Measurements from ENCODE around the gene BDNF. TPM values are rescaled to one million over a fixed set of nuclear protein-coding genes. Genes with fewer than 3 reads are reported as not detected.
A peak's percentile ranks its signal among the peaks of the same experiment; 100 is the strongest.

The BDNF gene
- total and polyA plus RNA-seq, 2 of the 8 experiments (the other 6 are each of a cell fraction or from before 2014, with no cell fraction given): 2.4 to 5.4 TPM

- H3K4me3 ChIP-seq (ENCODE audit: extremely low read depth in 1 of 4, insufficient read depth in 2 of 4, low read depth in 3 of 4, low read length in 4 of 4): peak overlapping the region; percentile 6 to 95 (median 17); a peak in 7 of 8 replicates
- peaks cover 3 to 18% (median 12%) of the 10 kb centered on the region in 4 experiments; a peak in 6 of 7 replicates for H3K27me3 ChIP-seq (replicated peaks in 1 of 4; ENCODE audit: control insufficient read depth in 3 of 4, extremely low read depth in 1 of 4, insufficient read depth in 3 of 4, low read length in 3 of 4)
- H2BK120ac ChIP-seq (replicated peaks; ENCODE audit: low read depth, low read length): no peak overlapping the region
- ChIA-PET POLR2A (ENCODE audit: partially characterized antibody) (interaction anchor here (0.7 to 4.6 kb wide), 9 partner anchors 9 to 749 kb away, joined by 3 to 43 read pairs (median 6); no protein-coding TSS in a partner anchor), CTCF (ENCODE audit: partially characterized antibody) (interaction anchor here (0.6 to 3.6 kb wide), 12 partner anchors 9 to 1633 kb away, joined by 3 to 34 read pairs (median 4); no protein-coding TSS in a partner anchor)
- 0 out of 2 replicates have a peak overlapping the region, but pooled peaks have one; percentile 36 for H3K18ac ChIP-seq (ENCODE audit: extremely low read depth, low read length)
- H3K79me2 ChIP-seq (ENCODE audit: control insufficient read depth in 1 of 2, insufficient read depth in 2 of 2, low read length in 2 of 2): peaks cover 5 to 54% of the 10 kb centered on the region in 2 experiments; a peak in 3 of 4 replicates
- no peak for FAIRE-seq
- H3K23me2 ChIP-seq (ENCODE audit: low read depth, low read length): peaks cover 22% of the 10 kb centered on the region
- H3K4me2 ChIP-seq (ENCODE audit: insufficient read depth in 1 of 2, low read depth in 2 of 2, low read length in 2 of 2): peak overlapping the region; percentile 56 to 91
- H3K4ac ChIP-seq (replicated peaks; ENCODE audit: insufficient read length, low read depth, low read length): no peak overlapping the region
- H4K5ac ChIP-seq (ENCODE audit: insufficient read length, low read depth, low read length): no peak overlapping the region
- H3K56ac ChIP-seq (replicated peaks; ENCODE audit: insufficient read length, low read depth, low read length): no peak overlapping the region
- no peak overlapping the region for H4K8ac ChIP-seq (ENCODE audit: extremely low read depth, insufficient read depth, low read length)
- no peak overlapping the region for H2AFZ ChIP-seq (ENCODE audit: low read length)
- no peaks in the 10 kb centered on the region for H3K79me1 ChIP-seq (ENCODE audit: low read depth, low read length)
- no peaks in the 10 kb centered on the region for H3K9me3 ChIP-seq (ENCODE audit: insufficient read depth in 2 of 2, low read depth in 1 of 2, low read length in 1 of 2)
- TF ChIP-seq MAX (IDR thresholded peaks at IDR 0.05) (peak; percentile 43; the same call in 1 of the 2 replicates), CHD1 (IDR thresholded peaks at IDR 0.05; ENCODE audit: low read depth, low read length) (no peak), JUND (IDR thresholded peaks at IDR 0.05; ENCODE audit: low read length) (peak; percentile 85)
- H3K27ac ChIP-seq (ENCODE audit: low read depth, low read length): no peak overlapping the region
- H4K91ac ChIP-seq (replicated peaks; ENCODE audit: insufficient read length, low read length): no peak overlapping the region
- no peak overlapping the region for H2BK15ac ChIP-seq (ENCODE audit: low read length)
- no peaks in the 10 kb centered on the region for H4K20me1 ChIP-seq (replicated peaks in 1 of 2; ENCODE audit: control insufficient read depth in 1 of 2, insufficient read depth in 2 of 2, low read length in 2 of 2)
- H3K9ac ChIP-seq (replicated peaks in 1 of 4; ENCODE audit: extremely low read depth in 1 of 4, low read depth in 3 of 4, low read length in 3 of 4): no peak overlapping the region
- peak overlapping the region; percentile 41; the same call in 1 of the 2 replicates for H2BK5ac ChIP-seq (ENCODE audit: low read depth, low read length)
- no peak overlapping the region for H3K14ac ChIP-seq (ENCODE audit: insufficient read length)
- no peak overlapping the region for H2AK5ac ChIP-seq (ENCODE audit: low read depth, low read length)
- H3K36me3 ChIP-seq (ENCODE audit: control insufficient read depth in 2 of 4, insufficient read depth in 4 of 4, low read length in 3 of 4): no peaks in the 10 kb centered on the region
- H2BK20ac ChIP-seq (ENCODE audit: low read length): no peak overlapping the region
- H3K23ac ChIP-seq (ENCODE audit: insufficient read length): no peak overlapping the region
- H3K4me1 ChIP-seq (replicated peaks in 1 of 4; ENCODE audit: control insufficient read depth in 3 of 4, insufficient read depth in 4 of 4, low read length in 3 of 4): peaks cover 0 to 18% (median 1%) of the 10 kb centered on the region in 4 experiments; a peak in 3 of 7 replicates
- 13% methylated on average over 4 of the region's 8 CpGs; no CpG with 5 or more reads in 1 of the 2 experiments for WGBS, 2 experiments (ENCODE audit: extremely low coverage in 1 of 2, insufficient coverage in 1 of 2, insufficient read length in 1 of 2, insufficient replicate concordance in 2 of 2, low coverage in 1 of 2, low lambda C conversion rate in 2 of 2, missing lambda C conversion rate in 1 of 2)
- no peak overlapping the region; the same call in 1 of the 2 replicates for H2BK12ac ChIP-seq (ENCODE audit: low read depth, low read length)
- no peak for DNase-seq (ENCODE audit: low read depth in 1 of 2, low spot score in 2 of 2)
Observed at GRCh38 chr11:27696961-27697360, 3.3 kb downstream of the BDNF start.
